Activated CD8-positive, alpha-beta memory T cell treated with anti-CD3 and anti-CD28 coated beads for 36 hours (primary cell): ENCODE data around the gene ZKSCAN3. TPM values are rescaled to one million over a fixed set of nuclear protein-coding genes. Genes with fewer than 3 reads are reported as not detected.
"Not testable (repeated sequence)": the region's sequence is repeated elsewhere in the genome, so short reads cannot be mapped to it uniquely, and the experiment has no call there.

Source experiments
- CTCF ChIA-PET: fragments of 350-600 bp; sonication (Branson Sonifier 250); formaldehyde crosslinking; loops from one replicate; lab custom pipeline; 2021; ENCODE audit warnings: antibody characterized with exemption; lab: Charles Lee
- POLR2A ChIA-PET: fragments of 350-600 bp; sonication (Branson Sonifier 250); formaldehyde crosslinking; loops from one replicate; lab custom pipeline; 2021; ENCODE audit warnings: antibody characterized with exemption; lab: Charles Lee
- total RNA-seq, 2 experiments: library from RNA; stranded (reverse); gene quantifications; one replicate each; pipeline ENCODE4 v1.2.3, GENCODE V29; 2021

Gene ZKSCAN3
- total RNA-seq, 2 experiments from 2014 or later = 2.8 to 2.9 TPM

GRCh38 chr6:28337121-28337520 is 12.6 kb upstream of the ZKSCAN3 start:
- CTCF ChIA-PET = interaction anchor here (1.6 kb wide), 1 partner anchor 19 kb away, joined by 5 read pairs; no protein-coding TSS in a partner anchor
- POLR2A ChIA-PET = interaction anchor here (0.5 to 0.9 kb wide), 2 partner anchors 195 to 261 kb away, joined by 3 to 7 read pairs; partner anchors contain the start of gene ZKSCAN8

- POLR2A ChIA-PET = no interaction called here
- CTCF ChIA-PET = no interaction called here
Observed at GRCh38 chr6:28340310-28341095, 9.2 kb upstream of the ZKSCAN3 start.

GRCh38 chr6:28343898-28344677 is 5.7 kb upstream of the ZKSCAN3 start:
- CTCF ChIA-PET = no interaction called here
- POLR2A ChIA-PET = no interaction called here

GRCh38 chr6:28345201-28345600 is 4.5 kb upstream of the ZKSCAN3 start:
- CTCF ChIA-PET = interaction anchor here (0.7 kb wide), 2 partner anchors 13 to 204 kb away, joined by 4 read pairs; partner anchors contain the start of gene ZKSCAN8
- POLR2A ChIA-PET = no interaction called here

- ChIA-PET CTCF (no interaction called here), POLR2A (no interaction called here)
Observed at GRCh38 chr6:28347119-28347518, 2.6 kb upstream of the ZKSCAN3 start.

- ChIA-PET CTCF (no interaction called here), POLR2A (interaction anchor here (0.6 kb wide), 1 partner anchor 82 kb away, joined by 3 read pairs; the partner anchor contains the start of gene ZSCAN26)
Observed at GRCh38 chr6:28349344-28349891, 329 bp upstream of the ZKSCAN3 start.

- POLR2A ChIA-PET = no interaction called here
- CTCF ChIA-PET = no interaction called here
Observed at GRCh38 chr6:28351087-28351486, 1.3 kb downstream of the ZKSCAN3 start.

GRCh38 chr6:28351493-28351925 is 1.8 kb downstream of the ZKSCAN3 start:
- POLR2A ChIA-PET = no interaction called here
- CTCF ChIA-PET = interaction anchor here (0.8 kb wide), 1 partner anchor 13 kb away, joined by 4 read pairs; no protein-coding TSS in a partner anchor

GRCh38 chr6:28353356-28353755 is 3.6 kb downstream of the ZKSCAN3 start:
- ChIA-PET CTCF (no interaction called here), POLR2A (no interaction called here)

GRCh38 chr6:28353981-28354676 is 4.4 kb downstream of the ZKSCAN3 start:
- POLR2A ChIA-PET = no interaction called here
- CTCF ChIA-PET = no interaction called here

GRCh38 chr6:28354688-28355554 is 5.2 kb downstream of the ZKSCAN3 start:
- ChIA-PET POLR2A (no interaction called here), CTCF (interaction anchor here (1.2 to 2.0 kb wide), 5 partner anchors 17 to 229 kb away, joined by 5 to 12 read pairs (median 8); partner anchors contain the start of genes PGBD1, ZKSCAN8 and ZSCAN26)

- CTCF ChIA-PET = interaction anchor here (1.0 to 2.0 kb wide), 9 partner anchors 19 to 278 kb away, joined by 3 to 12 read pairs (median 5); partner anchors contain the start of genes PGBD1, ZKSCAN8 and ZSCAN26
- POLR2A ChIA-PET = interaction anchor here (0.6 to 0.7 kb wide), 3 partner anchors 89 to 462 kb away, joined by 3 to 5 read pairs (median 4); partner anchors contain the start of gene ZSCAN26
Observed at GRCh38 chr6:28355743-28356665, 6.3 kb downstream of the ZKSCAN3 start.

- ChIA-PET POLR2A (interaction anchor here (0.6 to 0.7 kb wide), 2 partner anchors 132 to 463 kb away, joined by 4 to 5 read pairs; no protein-coding TSS in a partner anchor), CTCF (interaction anchor here (1.0 to 2.0 kb wide), 8 partner anchors 19 to 279 kb away, joined by 4 to 12 read pairs (median 5); partner anchors contain the start of genes PGBD1, ZKSCAN8 and ZSCAN26)
Observed at GRCh38 chr6:28356666-28357020, 6.9 kb downstream of the ZKSCAN3 start.

GRCh38 chr6:28357036-28357435 is 7.3 kb downstream of the ZKSCAN3 start:
- ChIA-PET CTCF (interaction anchor here (2.0 kb wide), 1 partner anchor 76 kb away, joined by 8 read pairs; the partner anchor contains the start of gene PGBD1), POLR2A (no interaction called here)

- CTCF ChIA-PET = not testable (repeated sequence)
Observed at GRCh38 chr6:28359562-28359961, 9.8 kb downstream of the ZKSCAN3 start.

GRCh38 chr6:28360961-28361360 is 11.2 kb downstream of the ZKSCAN3 start:
- ChIA-PET POLR2A (no interaction called here), CTCF (no interaction called here)

More at GRCh38 chr6:28359562-28359961, 9.8 kb downstream of the ZKSCAN3 start:
- POLR2A ChIA-PET = not testable (repeated sequence)

- CTCF ChIA-PET, POLR2A ChIA-PET: not testable (repeated sequence)
Observed at GRCh38 chr6:28365590-28365989, 15.8 kb downstream of the ZKSCAN3 start.
